Osteocyte (in vitro differentiated cells): ENCODE measurements around the gene ITGA1. TPM values are rescaled to one million over a fixed set of nuclear protein-coding genes. Genes with fewer than 3 reads are reported as not detected.

Experiments used
- DNase-seq: peaks from one replicate; pipeline ENCODE4 v3.0.0; 2021; ENCODE audit warnings: mixed read lengths; ENCODE audit not compliant: unreplicated experiment; ENCODE audit errors: extremely low spot score
- H3K27ac Mint-ChIP-seq: one replicate; pipeline ENCODE4 v1.8.0; 2021; ENCODE audit warnings: mild to moderate bottlenecking, mixed read lengths; ENCODE audit not compliant: unreplicated experiment
- H3K27me3 Mint-ChIP-seq: one replicate; pipeline ENCODE4 v1.8.0; 2021; ENCODE audit warnings: mixed read lengths; ENCODE audit not compliant: unreplicated experiment
- H3K36me3 Mint-ChIP-seq: one replicate; pipeline ENCODE4 v1.8.0; 2021; ENCODE audit warnings: mixed read lengths; ENCODE audit not compliant: unreplicated experiment
- H3K4me1 Mint-ChIP-seq: one replicate; pipeline ENCODE4 v1.8.0; 2021; ENCODE audit warnings: mixed read lengths; ENCODE audit not compliant: unreplicated experiment
- H3K4me3 Mint-ChIP-seq: one replicate; pipeline ENCODE4 v1.8.0; 2021; ENCODE audit warnings: mild to moderate bottlenecking, moderate library complexity, mixed read lengths; ENCODE audit not compliant: unreplicated experiment
- H3K9me3 Mint-ChIP-seq: one replicate; pipeline ENCODE4 v1.8.0; 2021; ENCODE audit warnings: mixed read lengths; ENCODE audit not compliant: unreplicated experiment
- CTCF ChIP-seq: fragments of 200-600 bp; sonication (generic); IDR thresholded peaks from 2 replicates; pipeline ENCODE4 v1.5.0; 2021; ENCODE audit warnings: antibody characterized with exemption, mild to moderate bottlenecking, moderate library complexity
- total RNA-seq: library from RNA; stranded (reverse); gene quantifications from 2 replicates; pipeline ENCODE4 v1.2.1, GENCODE V29; 2021

ITGA1 gene
- total RNA-seq, 1 donor from 2014 or later, result 150 TPM

GRCh38 chr5:52981507-52981906 lies 193.8 kb downstream of the ITGA1 start:
- no peak overlapping the region for H3K27ac Mint-ChIP-seq
- H3K4me3 Mint-ChIP-seq, result no peak overlapping the region
- H3K27me3 Mint-ChIP-seq, result peaks cover 56% of the 10 kb centered on the region
- no peaks in the 10 kb centered on the region for H3K4me1 Mint-ChIP-seq
- H3K9me3 Mint-ChIP-seq, result no peaks in the 10 kb centered on the region
- no peaks in the 10 kb centered on the region for H3K36me3 Mint-ChIP-seq
- no peak for DNase-seq
- no peak for TF ChIP-seq CTCF

- peaks cover 70% of the 10 kb centered on the region for H3K27me3 Mint-ChIP-seq
- no peaks in the 10 kb centered on the region for H3K36me3 Mint-ChIP-seq
- no peak for DNase-seq
- H3K4me3 Mint-ChIP-seq, result no peak overlapping the region
- H3K27ac Mint-ChIP-seq, result no peak overlapping the region
- TF ChIP-seq CTCF, result no peak
- H3K4me1 Mint-ChIP-seq, result peaks cover 2% of the 10 kb centered on the region
- peaks cover 3% of the 10 kb centered on the region for H3K9me3 Mint-ChIP-seq
Measured at GRCh38 chr5:52983731-52984636, 196.3 kb downstream of the ITGA1 start.

- Mint-ChIP-seq H3K4me1 (peaks cover 8% of the 10 kb centered on the region), H3K9me3 (peaks cover 3% of the 10 kb centered on the region), H3K27me3 (peaks cover 61% of the 10 kb centered on the region), H3K4me3 (no peak overlapping the region), H3K36me3 (no peaks in the 10 kb centered on the region), H3K27ac (no peak overlapping the region)
- no peak for TF ChIP-seq CTCF
- DNase-seq, result no peak
Measured at GRCh38 chr5:52985306-52985705, 197.6 kb downstream of the ITGA1 start.

GRCh38 chr5:52987711-52988331 lies 200.1 kb downstream of the ITGA1 start:
- DNase-seq, result no peak
- Mint-ChIP-seq H3K9me3 (peaks cover 3% of the 10 kb centered on the region), H3K36me3 (no peaks in the 10 kb centered on the region), H3K4me3 (no peak overlapping the region), H3K27ac (no peak overlapping the region), H3K4me1 (peaks cover 11% of the 10 kb centered on the region), H3K27me3 (peaks cover 57% of the 10 kb centered on the region)
- no peak for TF ChIP-seq CTCF

GRCh38 chr5:52988335-52989024 lies 200.8 kb downstream of the ITGA1 start:
- Mint-ChIP-seq H3K27me3 (peaks cover 53% of the 10 kb centered on the region), H3K36me3 (no peaks in the 10 kb centered on the region), H3K27ac (no peak overlapping the region), H3K4me3 (peak overlapping the region; percentile 62), H3K4me1 (peaks cover 11% of the 10 kb centered on the region), H3K9me3 (peaks cover 3% of the 10 kb centered on the region)
- TF ChIP-seq CTCF, result no peak
- no peak for DNase-seq
